ENCODE results near the gene MRPS18A. TPM values are rescaled to one million over a fixed set of nuclear protein-coding genes. Genes with fewer than 3 reads are reported as not detected.

MRPS18A gene
- total and polyA plus RNA-seq, 2 of the 8 experiments (the other 6 are each of a cell fraction or from before 2014, with no cell fraction given) = 48.3 to 121 TPM

GRCh38 chr6:43673444-43674084, 14.0 kb downstream of the MRPS18A start (continued):
- TF ChIP-seq TAF7 (optimal IDR thresholded peaks at IDR 0.05; ENCODE audit: borderline replicate concordance, low read depth, low read length) = no peak
- no peak for TF ChIP-seq CREB1 (IDR thresholded peaks at IDR 0.05)
- TF ChIP-seq USF2 (IDR thresholded peaks at IDR 0.05; ENCODE audit: low read length) = no peak
- no peak for TF ChIP-seq CTCF (IDR thresholded peaks at IDR 0.05; ENCODE audit: control extremely low read depth in 1 of 3, insufficient read depth in 1 of 3, low read depth in 1 of 3, low read length in 3 of 3)
- no peak for TF ChIP-seq YY1 (IDR thresholded peaks at IDR 0.05; ENCODE audit: low read depth, low read length)
- no peak for TF ChIP-seq RFX5 (IDR thresholded peaks at IDR 0.05; ENCODE audit: borderline replicate concordance, low read depth, low read length)
- TF ChIP-seq ZNF274 (IDR thresholded peaks at IDR 0.05; ENCODE audit: borderline replicate concordance, extremely low read depth, low read length) = no peak
- no peak for TF ChIP-seq CEBPB (IDR thresholded peaks at IDR 0.05; ENCODE audit: low read depth, low read length)
- TF ChIP-seq RNF2 (IDR thresholded peaks at IDR 0.05; ENCODE audit: borderline replicate concordance, low read depth, low read length, missing control alignments, poor library complexity, severe bottlenecking) = no peak

All from H1 (cell line).